HG02970 (cell line): ENCODE measurements around the gene TFRC.
"Not testable (repeated sequence)": the region's sequence is repeated elsewhere in the genome, so short reads cannot be mapped to it uniquely, and the experiment has no call there.

Experiments used
- ATAC-seq: cut with Tn5 transposase; IDR thresholded peaks from one replicate; pipeline ENCODE4 v1.9.1; 2021; ENCODE audit warnings: mild to moderate bottlenecking, moderate library complexity, moderate number of reproducible peaks; ENCODE audit not compliant: unreplicated experiment, low FRiP score

The TFRC gene

DNA sequence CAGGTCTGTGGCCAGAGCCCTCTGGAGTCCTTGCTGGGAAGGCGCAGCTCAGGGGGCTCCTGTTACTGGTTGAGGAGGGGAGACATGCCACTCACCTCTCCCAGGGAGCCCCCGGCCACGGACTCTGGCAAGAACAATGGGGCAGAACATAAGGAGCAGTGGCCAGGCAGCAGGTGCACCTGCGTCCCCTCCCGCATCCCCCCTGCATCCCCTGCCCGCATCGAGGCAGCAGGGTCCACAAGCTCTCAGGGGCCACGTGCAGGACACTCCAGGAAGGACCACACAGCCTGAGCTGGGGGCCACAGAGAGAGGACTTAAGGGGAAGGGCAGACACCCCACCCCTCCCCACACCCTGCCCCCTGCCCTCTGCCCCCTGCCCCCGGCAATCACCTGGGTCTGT is 73.0 kb downstream of the TFRC start:
- no peak for ATAC-seq

DNA sequence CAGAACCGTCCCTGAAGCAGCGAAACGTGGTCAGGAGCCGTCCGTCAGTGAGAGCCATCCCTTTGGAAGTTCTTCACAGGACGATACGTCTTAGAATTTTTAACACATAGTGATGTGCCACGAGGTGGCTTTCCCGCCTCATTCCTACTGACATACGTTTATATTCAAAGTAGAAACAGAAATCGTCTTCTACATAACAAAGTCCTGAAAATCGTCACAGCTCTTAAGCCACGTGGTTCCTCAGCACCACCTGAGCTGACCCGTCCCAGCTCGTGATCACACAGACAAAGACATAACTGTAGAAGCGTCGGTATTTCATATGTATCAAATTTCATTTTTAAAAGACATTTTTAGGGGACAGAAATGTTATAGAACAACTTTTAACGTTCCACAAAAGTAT is 73.5 kb downstream of the TFRC start:
- ATAC-seq, result no peak

GRCh38 chr3:196007744-196008335 is 74.0 kb downstream of the TFRC start:
- ATAC-seq, result no peak

GRCh38 chr3:196005338-196005737 is 76.6 kb downstream of the TFRC start:
- not testable (repeated sequence) for ATAC-seq

- not testable (repeated sequence) for ATAC-seq
Observed at GRCh38 chr3:196004359-196005052, 77.4 kb downstream of the TFRC start.

DNA sequence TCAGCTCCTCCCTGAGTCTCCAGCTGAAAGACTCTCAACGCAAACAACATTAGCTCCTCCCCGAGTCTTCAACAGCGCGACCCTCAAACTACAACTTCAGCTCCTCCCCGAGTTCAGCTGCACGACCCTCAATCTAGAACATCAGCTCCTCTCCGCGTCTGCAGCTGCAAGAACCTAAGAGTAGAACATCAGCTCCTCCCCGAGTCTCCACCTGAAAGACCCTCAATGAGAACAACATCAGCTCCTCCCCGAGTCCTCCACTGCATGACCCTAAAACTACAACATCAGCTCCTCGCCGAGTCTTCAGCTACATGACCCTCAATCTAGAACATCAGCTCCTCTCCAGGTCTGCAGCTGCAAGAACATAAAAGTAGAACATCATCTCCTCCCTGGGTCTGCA is 78.3 kb downstream of the TFRC start:
- ATAC-seq, result no peak

- not testable (repeated sequence) for ATAC-seq
Observed at GRCh38 chr3:196002721-196003120, 79.2 kb downstream of the TFRC start.

DNA sequence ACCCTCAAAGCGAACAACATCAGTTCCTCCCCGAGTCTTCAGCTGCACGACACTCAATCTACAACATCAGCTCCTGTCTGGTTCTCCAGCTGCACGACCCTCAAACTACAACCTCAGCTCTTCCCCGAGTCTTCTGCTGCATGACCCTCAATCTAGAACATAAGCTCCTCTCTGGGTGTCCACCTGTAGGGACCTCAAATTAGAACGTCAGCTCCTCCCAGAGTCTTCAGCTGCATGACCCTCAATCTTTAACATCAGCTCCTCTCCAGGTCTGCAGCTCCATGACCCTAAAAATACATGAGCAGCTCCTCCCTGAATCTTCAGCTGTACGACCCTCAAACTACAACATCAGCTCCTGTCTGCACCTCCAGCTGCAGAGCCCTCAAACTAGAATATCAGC is 80.7 kb downstream of the TFRC start:
- ATAC-seq, result not testable (repeated sequence)

DNA sequence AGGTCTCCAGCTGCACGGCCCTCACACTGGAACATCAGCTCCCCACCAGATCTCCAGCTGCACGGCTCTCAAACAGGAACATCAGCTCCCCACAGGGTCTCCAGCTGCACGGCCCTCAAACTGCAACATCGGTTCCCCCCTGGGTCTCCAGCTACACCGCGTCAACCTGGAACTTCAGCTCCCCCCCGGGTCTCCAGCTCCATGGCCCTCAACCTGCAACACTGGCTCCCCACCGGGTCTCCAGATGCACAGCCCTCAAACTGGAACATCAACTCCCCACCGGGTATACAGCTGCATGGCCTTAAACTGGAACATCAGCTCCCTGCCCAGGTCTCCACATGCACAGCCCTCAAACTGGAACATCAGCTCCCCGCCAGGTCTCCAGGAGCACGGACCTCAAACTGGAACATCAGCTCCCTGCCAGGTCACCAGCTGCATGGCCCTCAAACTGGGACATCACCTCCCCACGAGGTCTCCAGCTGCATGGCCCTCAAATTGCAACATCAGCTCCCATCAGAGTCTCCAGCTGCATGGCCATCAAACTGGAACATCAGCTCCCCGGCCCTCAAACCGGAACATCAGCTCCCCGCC is 81.4 kb downstream of the TFRC start:
- not testable (repeated sequence) for ATAC-seq

DNA sequence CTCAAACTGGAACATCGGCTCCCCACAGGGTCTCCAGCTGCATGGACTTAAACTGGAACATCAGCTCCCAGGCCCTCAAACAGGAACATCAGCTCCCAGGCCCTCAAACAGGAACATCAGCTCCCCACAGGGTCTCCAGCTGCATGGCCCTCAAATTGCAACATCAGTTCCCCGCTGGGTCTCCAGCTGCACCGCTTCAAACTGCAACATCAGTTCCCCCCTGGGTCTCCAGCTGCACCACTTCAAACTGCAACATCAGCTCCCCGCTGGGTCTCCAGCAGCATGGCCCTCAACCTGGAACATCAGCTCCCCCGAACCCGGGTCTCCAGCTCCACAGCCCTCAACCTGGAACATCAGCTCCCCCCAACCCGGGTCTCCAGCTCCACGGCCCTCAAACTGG is 82.0 kb downstream of the TFRC start:
- ATAC-seq, result no peak
